GM18867 (cell line): ENCODE measurements around the gene HOXC9.

ENCODE experiments used
- ATAC-seq: cut with Tn5 transposase; IDR thresholded peaks from one replicate; pipeline ENCODE4 v1.9.1; 2021; ENCODE audit warnings: mild to moderate bottlenecking, moderate library complexity; ENCODE audit not compliant: unreplicated experiment

The HOXC9 gene

DNA sequence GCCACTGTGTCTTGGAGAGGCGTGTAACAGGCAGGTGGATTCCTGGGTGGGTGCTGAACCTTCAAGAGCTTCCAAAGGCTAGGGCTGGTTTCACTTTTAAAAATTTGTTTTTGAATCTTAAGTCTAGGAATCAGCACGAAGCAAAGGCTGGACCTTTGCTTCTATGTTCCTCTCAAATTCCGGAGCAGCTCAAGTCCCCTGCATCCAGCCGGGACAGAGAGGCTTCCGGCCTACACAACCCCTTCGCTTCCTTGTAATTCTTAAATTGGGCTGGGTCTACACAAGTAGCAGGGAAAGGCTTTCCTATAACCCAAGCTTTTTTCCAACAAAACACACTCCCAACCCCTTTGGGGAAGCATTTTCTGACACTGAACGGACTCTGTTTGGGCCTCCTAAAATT lies 37.0 kb upstream of the HOXC9 start:
- no peak for ATAC-seq

GRCh38 chr12:53963434-53964314 lies 36.3 kb upstream of the HOXC9 start:
- no peak for ATAC-seq

GRCh38 chr12:53964315-53964713 lies 35.6 kb upstream of the HOXC9 start:
- no peak for ATAC-seq

GRCh38 chr12:53965281-53966084 lies 34.5 kb upstream of the HOXC9 start:
- no peak for ATAC-seq

GRCh38 chr12:53966085-53966384 lies 33.9 kb upstream of the HOXC9 start:
- no peak for ATAC-seq

DNA sequence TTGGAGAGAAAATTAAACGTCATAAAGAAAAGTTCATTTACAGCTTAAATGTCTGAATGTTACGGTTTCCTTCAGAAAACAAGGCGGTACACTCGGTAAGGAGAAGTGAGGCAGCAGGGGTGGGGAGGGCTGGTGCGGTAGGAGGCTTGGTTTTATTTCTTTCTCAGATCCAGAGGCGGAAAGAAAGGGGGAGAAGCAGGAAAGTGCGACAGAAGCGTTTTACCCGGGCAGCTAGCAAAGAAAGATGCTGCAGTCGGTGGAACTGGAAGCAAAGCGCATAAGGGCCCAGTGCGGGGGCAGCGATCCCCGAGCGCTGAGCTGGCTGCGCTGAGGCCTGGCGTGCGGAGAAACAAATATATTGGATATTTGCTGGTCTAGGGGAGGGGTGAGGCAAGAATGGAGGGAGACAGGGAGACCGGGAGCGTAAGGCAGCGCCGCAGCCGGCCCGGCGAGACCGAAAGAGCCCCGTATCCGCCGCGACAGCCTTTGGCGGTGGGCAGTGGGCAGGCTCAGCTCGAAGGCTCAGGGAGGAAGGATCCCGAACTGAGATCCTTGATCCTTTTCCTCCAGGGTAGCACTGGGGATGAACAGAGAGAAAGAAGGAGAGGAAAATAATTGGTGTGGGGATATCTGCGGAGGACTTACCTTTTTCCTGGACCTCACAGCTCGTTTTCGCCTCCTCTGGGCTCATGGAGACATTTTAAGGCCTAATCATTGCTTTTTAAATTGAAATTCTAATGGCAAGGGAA lies 33.4 kb upstream of the HOXC9 start:
- no peak for ATAC-seq

DNA sequence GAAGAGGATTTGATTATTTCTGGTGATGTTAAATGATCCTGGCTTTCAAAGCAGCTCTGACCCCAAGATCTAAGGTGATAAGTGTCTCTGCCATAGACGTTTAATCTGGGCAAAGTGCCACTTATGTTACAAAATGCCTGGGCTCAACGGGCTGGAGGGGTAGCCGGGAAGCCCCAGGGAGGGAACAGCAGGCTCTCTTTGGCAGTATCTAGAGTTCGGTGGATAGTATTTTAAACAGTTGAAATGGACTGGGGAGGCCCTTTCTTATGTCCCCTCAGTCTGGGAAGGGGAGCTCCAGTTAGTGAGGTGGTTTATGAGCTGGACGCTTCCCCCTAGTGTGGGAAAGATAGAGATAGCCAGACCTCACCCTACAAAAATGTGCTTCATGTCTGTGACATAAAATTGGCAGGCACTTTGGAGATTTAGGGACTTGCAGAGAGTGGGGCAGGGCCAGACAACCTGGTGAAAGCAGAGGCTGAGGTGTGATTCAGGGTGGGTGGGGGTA lies 32.5 kb upstream of the HOXC9 start:
- ATAC-seq, result no peak

GRCh38 chr12:53968214-53969127 lies 31.5 kb upstream of the HOXC9 start:
- ATAC-seq, result no peak

GRCh38 chr12:53969588-53970259 lies 30.2 kb upstream of the HOXC9 start:
- no peak for ATAC-seq

DNA sequence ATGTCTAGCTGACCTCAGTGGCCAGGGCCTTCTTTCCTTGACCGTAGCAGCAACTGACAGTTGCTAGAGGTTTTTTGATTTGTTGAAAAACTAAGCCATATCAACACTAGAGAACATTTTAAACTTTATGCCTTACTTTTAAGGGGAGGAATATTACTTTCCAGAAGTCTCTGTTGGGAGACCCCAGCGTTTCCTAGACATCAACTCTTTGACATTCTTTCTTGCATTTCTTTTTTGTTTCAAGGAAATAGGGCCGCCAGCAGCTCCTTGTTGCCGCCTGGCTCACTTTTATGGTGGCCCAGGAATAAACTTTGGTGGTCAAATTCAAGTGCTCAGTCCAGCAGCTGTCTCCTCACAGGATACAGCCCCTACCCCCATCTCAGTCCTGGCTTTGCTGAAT lies 29.5 kb upstream of the HOXC9 start:
- ATAC-seq, result no peak

DNA sequence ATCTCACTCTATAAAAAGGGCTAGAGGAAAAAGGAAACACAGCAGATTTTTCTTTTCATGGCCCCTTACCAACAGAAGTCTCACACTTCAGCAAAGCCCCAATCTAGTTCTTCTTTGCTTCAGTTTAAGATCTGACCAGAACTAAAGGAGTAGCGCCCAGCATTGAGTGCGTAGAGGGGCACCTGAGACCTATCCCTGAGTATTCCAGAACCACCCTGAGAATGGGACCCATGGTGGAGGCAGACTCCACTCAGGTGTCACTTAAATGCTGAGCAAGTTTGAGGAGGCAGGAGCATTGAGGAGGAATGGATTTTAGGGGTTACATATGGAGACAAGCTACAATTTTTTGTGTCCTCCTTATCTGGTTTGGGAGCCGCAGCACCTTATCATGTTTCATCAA lies 28.8 kb upstream of the HOXC9 start:
- ATAC-seq, result no peak

GRCh38 chr12:53971686-53972085 lies 28.3 kb upstream of the HOXC9 start:
- no peak for ATAC-seq

GRCh38 chr12:53972152-53972702 lies 27.7 kb upstream of the HOXC9 start:
- ATAC-seq, result no peak

DNA sequence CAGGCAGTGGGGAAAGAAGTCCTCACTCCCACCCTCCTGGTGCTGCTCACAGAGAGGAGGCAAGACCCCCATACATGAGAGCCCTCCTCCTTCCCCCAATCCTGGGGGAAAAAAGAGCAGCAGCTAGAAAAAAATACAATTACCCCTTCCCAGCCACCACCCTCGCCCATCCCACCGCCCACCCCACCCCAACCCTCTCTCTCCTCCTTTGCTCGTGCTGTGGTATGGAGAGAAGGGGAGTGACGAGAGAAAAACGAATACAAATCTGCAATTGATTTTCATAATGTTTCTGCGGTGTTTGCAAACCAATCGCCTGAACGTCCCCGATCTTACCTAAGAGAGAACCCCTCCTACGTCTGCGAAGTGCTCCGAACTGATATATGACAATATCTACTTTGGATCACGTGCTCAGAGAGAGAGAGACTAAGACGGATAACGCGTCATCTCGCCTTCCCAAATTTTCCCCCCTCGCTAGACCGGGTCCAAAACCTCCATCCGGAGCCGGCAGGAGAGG lies 27.2 kb upstream of the HOXC9 start, which contains the start of gene HOXC11:
HOXC11 (plus strand) TSS at position 405 of the 514 bp plus-strand sequence. CDS start 116 bp downstream, outside the sequence.
- ATAC-seq, result no peak

DNA sequence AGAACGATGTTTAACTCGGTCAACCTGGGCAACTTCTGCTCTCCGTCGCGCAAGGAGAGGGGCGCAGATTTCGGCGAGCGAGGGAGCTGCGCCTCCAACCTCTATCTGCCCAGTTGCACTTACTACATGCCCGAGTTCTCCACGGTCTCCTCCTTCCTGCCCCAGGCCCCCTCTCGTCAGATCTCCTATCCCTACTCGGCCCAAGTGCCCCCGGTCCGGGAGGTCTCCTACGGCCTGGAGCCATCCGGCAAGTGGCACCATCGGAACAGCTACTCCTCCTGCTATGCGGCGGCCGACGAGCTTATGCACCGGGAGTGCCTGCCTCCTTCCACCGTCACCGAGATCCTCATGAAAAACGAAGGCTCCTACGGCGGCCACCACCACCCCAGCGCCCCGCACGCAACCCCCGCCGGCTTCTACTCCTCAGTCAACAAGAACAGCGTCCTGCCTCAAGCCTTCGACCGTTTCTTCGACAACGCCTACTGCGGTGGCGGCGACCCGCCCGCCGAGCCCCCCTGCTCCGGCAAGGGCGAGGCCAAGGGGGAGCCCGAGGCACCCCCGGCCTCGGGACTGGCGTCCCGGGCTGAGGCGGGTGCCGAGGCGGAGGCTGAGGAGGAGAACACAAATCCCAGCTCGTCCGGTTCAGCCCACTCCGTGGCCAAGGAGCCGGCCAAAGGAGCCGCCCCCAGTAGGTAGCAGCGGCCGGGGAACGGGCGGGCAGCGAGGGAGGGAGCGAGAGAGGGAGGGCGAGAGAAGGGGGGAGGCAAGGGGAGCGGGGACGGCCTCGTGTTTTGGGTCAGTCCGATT lies 26.5 kb upstream of the HOXC9 start:
- ATAC-seq, result no peak

DNA sequence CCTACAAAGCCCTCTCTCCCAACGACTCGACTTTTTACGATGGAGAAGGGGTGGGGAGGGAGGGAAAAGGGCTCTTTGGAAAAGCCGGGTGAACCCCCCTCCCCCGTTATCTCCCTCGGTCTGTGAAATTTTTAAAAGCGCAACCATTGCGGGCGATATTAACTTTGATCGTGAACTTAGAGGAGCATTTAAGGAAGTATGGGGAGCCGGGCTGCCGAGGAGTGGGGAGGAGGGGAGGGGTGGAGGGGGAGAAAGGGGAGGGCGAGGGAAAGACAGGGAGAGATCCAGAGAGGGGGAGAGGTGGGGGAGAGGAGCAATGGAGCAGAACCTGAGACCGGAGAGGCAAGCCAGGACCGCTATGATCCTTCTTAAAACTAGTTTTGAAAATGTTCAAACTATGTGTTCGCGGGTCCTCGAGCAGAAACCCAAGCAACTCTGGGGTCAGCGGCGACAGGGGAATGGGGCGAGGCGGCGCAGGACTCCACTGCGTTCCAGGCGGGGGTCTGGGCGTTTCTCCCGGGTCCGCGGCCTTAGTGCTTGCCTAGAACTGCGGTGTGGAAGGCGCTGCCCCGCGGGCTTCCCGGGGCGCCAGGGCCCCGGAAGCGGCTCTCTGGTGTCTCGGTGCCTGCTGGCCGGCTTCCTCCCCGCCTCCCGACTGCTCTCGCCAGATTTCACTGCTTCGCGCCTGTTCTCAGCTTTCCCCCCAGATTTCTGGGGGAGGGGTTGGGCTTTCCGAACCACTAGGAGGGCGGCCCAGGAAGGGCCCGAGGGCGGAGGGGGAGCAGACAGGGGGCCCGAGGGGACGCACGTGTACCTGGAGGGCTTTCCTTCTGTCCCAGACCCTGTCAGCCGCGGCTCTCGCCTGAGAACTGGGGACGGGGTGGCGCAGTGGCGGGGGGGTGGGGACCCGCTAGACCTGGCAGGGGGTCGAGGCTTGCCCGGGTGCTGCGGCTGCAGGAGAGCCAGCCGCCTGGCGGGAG lies 25.6 kb upstream of the HOXC9 start, which contains the start of gene HOTAIR:
HOTAIR (minus strand) TSS at position 871 of the 980 bp plus-strand sequence.
- ATAC-seq, result no peak

DNA sequence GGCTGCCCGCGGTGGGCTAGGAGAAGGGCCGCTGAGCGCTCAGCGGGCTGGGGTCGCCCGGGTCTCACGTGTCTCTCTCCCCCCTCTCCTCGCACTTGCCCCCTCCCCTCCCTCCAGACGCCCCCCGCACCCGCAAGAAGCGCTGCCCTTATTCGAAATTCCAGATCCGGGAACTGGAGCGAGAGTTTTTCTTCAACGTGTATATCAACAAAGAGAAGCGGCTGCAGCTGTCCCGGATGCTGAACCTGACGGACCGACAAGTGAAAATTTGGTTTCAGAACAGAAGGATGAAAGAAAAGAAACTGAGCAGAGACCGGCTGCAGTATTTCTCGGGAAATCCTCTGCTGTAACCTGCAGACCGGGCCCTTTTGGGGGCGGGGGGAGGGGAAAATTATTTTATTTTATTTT lies 24.9 kb upstream of the HOXC9 start:
- no peak for ATAC-seq
